Measurements from ENCODE around the gene HELZ.
"Not testable (repeated sequence)": the region's sequence is repeated elsewhere in the genome, so short reads cannot be mapped to it uniquely, and the experiment has no call there.

Gene HELZ

DNA sequence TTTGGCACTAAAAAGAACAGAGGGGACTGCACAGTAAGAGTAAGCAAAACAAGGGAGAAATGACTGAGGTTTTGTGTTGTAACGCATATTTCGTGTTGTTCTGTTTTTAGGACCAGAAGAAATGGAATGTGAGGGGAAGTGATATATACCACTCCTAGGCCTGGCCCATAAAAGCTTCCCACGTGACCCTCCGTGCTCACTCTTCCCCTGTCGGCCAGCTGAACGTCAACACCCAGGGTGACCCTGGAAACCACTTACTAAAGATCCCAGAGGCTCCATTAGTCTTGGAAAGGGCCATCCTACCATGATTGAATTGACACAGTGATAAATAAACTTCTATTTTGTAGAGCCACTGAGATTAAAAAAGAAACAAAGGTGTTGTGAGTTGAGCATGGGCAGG lies 79.8 kb downstream of the HELZ start:
- Mint-ChIP-seq H3K9me3 (no peaks in the 10 kb centered on the region), H3K4me1 (ENCODE audit: low read depth) (no peaks in the 10 kb centered on the region), H3K4me3 (no peak overlapping the region), H3K27ac (no peak overlapping the region), H3K27me3 (ENCODE audit: low read depth) (no peaks in the 10 kb centered on the region), H3K36me3 (ENCODE audit: low read depth) (peaks cover 26% of the 10 kb centered on the region)

DNA sequence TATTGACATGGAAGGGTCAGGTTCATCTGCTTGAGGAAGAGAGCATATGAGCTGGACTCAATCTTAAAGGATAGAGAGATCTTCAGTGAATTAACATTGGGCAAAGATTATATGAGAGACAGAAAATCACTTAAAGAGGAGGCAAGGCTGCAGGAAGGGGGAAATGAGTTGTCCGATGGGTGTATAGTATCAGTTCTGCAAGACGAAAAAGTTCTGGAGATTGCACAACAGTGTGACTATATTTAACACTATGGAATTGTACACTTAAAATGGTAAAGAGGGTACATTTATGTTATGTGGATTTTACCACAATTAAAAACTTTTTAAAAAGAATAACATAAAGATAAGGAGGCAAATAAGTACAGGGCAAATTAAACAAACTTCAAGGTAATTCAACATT lies 80.7 kb downstream of the HELZ start:
- H3K9me3 Mint-ChIP-seq, result no peaks in the 10 kb centered on the region
- H3K4me1 Mint-ChIP-seq (ENCODE audit: low read depth), result no peaks in the 10 kb centered on the region
- no peak overlapping the region for H3K4me3 Mint-ChIP-seq
- no peaks in the 10 kb centered on the region for H3K27me3 Mint-ChIP-seq (ENCODE audit: low read depth)
- H3K36me3 Mint-ChIP-seq (ENCODE audit: low read depth), result peaks cover 24% of the 10 kb centered on the region
- H3K27ac Mint-ChIP-seq, result no peak overlapping the region

DNA sequence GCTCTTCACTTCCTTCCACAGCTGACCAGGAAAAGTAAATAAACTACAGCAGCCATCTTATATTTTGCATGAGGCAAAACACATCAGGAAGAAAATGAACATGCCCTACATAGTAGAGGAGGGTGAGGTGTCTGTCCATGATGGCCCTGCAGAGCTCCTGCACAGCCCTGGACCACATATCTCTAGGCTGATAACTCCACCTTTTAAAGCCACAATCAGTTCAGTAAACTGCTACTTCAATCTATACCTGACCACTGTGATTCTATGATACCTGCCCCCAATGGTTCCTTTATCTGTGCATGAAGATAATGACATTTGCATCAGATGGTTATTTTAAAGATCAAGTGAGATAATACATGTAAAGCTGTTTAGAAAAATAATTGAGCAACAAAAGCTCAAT lies 82.2 kb downstream of the HELZ start:
- Mint-ChIP-seq H3K9me3 (no peaks in the 10 kb centered on the region), H3K4me1 (ENCODE audit: low read depth) (peaks cover 8% of the 10 kb centered on the region), H3K27ac (no peak overlapping the region), H3K27me3 (ENCODE audit: low read depth) (no peaks in the 10 kb centered on the region), H3K36me3 (ENCODE audit: low read depth) (peaks cover 30% of the 10 kb centered on the region), H3K4me3 (no peak overlapping the region)

DNA sequence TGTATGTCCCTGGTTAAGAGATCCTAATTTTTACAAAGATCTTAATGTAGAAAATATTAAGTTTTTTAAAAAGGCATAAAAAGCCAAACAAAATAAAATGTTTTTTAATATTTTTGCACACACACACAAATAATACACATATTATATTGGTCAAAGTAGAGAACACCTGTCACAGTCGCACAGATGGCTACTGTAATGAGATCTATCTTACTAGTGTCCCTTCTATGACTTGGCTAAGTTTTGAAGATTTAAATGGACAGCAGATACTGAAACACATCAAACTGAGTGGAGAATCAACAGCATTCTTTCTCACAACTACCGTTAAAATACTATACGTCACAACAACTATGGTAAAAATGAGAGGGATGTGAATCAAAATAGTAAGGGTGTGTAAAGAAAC lies 83.4 kb downstream of the HELZ start:
- Mint-ChIP-seq H3K9me3 (peaks cover 5% of the 10 kb centered on the region), H3K4me1 (ENCODE audit: low read depth) (peaks cover 14% of the 10 kb centered on the region), H3K27me3 (ENCODE audit: low read depth) (no peaks in the 10 kb centered on the region), H3K36me3 (ENCODE audit: low read depth) (peaks cover 36% of the 10 kb centered on the region), H3K4me3 (no peak overlapping the region), H3K27ac (no peak overlapping the region)

DNA sequence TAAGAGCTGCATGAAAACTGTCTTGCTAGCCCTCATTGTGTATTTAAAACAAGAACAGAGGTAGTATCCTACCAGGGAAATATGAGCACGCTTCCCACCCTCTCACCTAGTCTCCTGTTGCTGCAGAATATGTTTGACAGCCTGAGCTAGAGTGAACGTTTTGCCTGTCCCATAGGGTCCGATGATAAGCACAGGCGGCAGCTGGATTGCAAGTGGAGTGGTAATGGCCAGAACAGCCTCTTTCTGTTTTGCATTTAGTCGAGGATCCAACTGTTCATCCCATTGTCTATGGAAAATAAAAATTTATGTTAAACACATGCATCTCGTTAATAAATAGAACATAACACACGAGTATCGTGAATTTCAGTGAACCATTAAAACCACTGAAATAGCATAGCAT lies 84.2 kb downstream of the HELZ start:
- Mint-ChIP-seq H3K9me3 (peaks cover 8% of the 10 kb centered on the region), H3K4me3 (no peak overlapping the region), H3K27ac (no peak overlapping the region), H3K27me3 (ENCODE audit: low read depth) (no peaks in the 10 kb centered on the region), H3K4me1 (ENCODE audit: low read depth) (peaks cover 18% of the 10 kb centered on the region), H3K36me3 (ENCODE audit: low read depth) (peaks cover 40% of the 10 kb centered on the region)

DNA sequence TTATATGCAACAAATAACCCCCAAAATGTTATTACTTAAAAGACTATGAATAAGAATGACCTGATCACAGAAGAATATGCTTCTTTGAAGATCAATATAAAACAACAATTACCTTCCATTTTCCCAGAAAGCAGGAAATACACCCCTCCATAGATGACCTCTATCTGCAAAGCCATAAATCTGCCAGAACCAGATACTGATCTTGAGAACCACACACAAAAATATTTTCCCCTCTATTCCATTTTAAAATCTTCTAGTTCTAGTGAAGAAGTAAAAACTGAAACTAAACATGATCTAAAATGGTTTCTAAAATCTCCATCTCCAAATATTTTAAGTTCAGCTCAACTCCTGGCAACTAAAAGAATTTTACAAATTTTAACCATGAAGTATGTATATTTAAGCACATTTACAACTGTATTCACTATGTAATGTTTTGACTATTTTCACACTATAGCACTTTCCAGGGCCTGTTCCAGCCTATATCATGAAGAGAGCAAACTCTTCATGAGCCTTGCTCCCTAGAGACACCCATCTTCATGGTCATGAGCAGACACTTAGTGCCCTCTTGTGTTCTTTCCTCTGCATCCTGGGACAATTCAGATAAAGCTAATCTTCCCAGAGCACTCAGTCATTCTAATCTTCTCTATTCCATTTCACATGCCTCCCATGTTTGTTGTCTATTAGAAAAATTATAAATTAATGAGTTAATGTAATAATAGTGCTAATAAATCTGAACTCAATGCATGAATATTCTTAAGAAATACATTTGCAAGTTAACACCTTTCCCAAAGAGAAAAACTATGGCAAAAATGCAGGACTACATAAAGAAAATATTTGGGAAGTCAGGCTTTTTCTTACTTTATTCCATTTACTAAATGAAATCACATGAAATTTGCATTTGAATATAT lies 87.0 kb downstream of the HELZ start:
- Mint-ChIP-seq H3K4me3 (no peak overlapping the region), H3K36me3 (ENCODE audit: low read depth) (peaks cover 32% of the 10 kb centered on the region), H3K4me1 (ENCODE audit: low read depth) (peaks cover 19% of the 10 kb centered on the region), H3K9me3 (peaks cover 8% of the 10 kb centered on the region), H3K27me3 (ENCODE audit: low read depth) (no peaks in the 10 kb centered on the region), H3K27ac (peak overlapping the region; percentile 1)

DNA sequence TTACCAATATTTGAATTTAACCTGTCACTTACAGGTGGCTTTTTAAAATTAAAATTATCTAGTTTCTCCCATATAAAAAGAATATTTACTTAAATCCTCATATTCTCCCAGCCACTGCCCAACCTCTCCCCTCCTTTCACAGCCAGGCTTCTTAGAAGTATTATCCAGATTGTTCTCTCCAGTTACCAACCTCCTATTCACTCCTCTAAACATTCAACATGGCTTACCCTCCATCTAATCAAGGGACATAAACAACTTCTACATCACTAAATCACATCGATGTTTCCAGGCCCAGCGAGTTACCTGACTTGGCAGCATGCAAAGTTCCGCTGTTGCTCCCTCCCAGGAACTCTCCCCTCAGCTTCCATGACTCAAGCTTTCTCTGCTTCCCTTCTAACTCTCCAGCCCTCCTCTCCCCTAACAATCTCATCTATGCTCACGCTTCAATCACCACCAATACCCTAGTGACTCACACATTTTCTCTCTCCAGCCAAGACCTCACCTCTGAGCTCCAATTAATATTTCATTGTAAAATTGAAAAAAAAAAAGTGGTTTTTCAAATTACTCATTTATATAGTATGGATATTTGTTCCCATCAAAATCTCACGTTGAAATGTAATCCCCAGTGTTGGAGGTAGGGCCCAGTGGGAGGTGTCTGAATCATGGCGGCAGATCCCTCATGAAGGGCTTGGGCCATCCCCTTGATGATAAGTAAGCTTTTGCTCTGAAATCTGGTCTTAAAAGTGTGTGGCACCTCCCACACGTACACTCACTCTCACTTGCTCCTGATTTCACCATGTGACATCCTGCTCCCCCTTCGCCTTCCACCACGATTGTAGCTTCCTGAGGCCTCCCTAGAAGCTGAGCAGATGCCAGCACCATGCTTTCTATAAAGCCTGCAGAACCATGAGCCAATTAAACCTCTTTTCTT lies 88.5 kb downstream of the HELZ start:
- H3K9me3 Mint-ChIP-seq, result peaks cover 8% of the 10 kb centered on the region
- peaks cover 26% of the 10 kb centered on the region for H3K4me1 Mint-ChIP-seq (ENCODE audit: low read depth)
- H3K27me3 Mint-ChIP-seq (ENCODE audit: low read depth), result no peaks in the 10 kb centered on the region
- H3K27ac Mint-ChIP-seq, result no peak overlapping the region
- peaks cover 38% of the 10 kb centered on the region for H3K36me3 Mint-ChIP-seq (ENCODE audit: low read depth)
- H3K4me3 Mint-ChIP-seq, result no peak overlapping the region

DNA sequence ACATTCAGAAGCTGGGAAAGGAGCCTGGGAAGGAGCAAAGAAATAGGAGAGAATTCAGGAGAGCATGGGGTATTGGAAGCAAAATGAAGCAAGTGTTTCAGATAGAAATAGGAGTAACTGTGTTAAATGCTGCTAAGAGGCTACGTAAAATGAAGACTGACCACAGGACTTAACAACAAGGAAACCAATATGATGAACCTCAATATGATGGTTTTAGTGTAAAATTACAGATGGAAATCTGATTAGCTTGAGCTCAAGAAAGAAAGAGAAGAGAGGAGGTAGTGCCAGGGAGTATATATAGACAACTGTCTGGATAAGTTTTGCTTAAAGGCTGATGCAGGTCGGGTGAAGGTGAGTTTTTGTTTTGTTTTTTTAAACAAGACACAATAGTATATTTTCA lies 92.2 kb downstream of the HELZ start:
- peaks cover 8% of the 10 kb centered on the region for H3K9me3 Mint-ChIP-seq
- no peak overlapping the region for H3K4me3 Mint-ChIP-seq
- H3K36me3 Mint-ChIP-seq (ENCODE audit: low read depth), result peaks cover 39% of the 10 kb centered on the region
- H3K27me3 Mint-ChIP-seq (ENCODE audit: low read depth), result no peaks in the 10 kb centered on the region
- no peak overlapping the region for H3K27ac Mint-ChIP-seq
- H3K4me1 Mint-ChIP-seq (ENCODE audit: low read depth), result peaks cover 19% of the 10 kb centered on the region

DNA sequence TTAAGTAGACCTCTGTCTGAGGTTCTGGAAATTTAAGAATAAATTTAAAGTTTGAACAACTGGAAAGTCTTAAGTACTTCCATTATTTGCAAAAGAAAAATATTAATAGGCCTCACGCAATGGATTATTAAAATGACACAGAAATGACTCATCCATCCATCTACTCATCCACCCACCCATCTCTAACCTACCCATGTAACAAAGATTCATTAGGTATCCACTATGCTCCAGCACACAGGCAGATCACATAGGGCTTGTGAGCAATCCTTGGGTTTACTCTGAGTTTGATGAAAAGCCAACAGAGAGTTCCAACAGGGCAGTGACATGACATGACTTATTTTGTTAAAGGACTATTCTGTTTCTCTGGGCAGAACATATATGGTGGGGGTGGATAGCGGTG lies 93.3 kb downstream of the HELZ start:
- Mint-ChIP-seq H3K36me3 (ENCODE audit: low read depth) (peaks cover 31% of the 10 kb centered on the region), H3K27me3 (ENCODE audit: low read depth) (no peaks in the 10 kb centered on the region), H3K27ac (no peak overlapping the region), H3K9me3 (peaks cover 5% of the 10 kb centered on the region), H3K4me3 (no peak overlapping the region), H3K4me1 (ENCODE audit: low read depth) (peaks cover 13% of the 10 kb centered on the region)

DNA sequence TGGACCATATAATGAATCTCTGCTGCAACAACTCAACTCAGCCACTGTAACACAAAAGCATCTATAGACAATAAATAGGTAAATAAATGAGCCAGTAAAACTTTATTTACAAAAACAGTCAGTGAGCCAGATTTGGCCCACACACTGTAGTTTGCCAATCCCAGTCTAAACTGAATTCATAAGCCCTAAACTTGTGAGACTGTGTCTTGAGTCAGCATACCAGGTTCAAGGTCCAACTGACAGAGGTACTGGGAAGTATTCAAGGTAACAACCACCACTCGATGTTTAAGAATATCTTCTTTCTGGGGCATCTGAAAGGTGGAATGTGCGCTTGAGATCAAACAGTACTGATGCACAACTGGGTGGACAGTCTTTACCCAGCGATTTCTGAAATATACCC lies 94.2 kb downstream of the HELZ start:
- H3K36me3 Mint-ChIP-seq (ENCODE audit: low read depth), result peaks cover 28% of the 10 kb centered on the region
- peaks cover 8% of the 10 kb centered on the region for H3K4me1 Mint-ChIP-seq (ENCODE audit: low read depth)
- H3K27me3 Mint-ChIP-seq (ENCODE audit: low read depth), result no peaks in the 10 kb centered on the region
- H3K27ac Mint-ChIP-seq, result no peak overlapping the region
- no peak overlapping the region for H3K4me3 Mint-ChIP-seq
- H3K9me3 Mint-ChIP-seq, result no peaks in the 10 kb centered on the region

DNA sequence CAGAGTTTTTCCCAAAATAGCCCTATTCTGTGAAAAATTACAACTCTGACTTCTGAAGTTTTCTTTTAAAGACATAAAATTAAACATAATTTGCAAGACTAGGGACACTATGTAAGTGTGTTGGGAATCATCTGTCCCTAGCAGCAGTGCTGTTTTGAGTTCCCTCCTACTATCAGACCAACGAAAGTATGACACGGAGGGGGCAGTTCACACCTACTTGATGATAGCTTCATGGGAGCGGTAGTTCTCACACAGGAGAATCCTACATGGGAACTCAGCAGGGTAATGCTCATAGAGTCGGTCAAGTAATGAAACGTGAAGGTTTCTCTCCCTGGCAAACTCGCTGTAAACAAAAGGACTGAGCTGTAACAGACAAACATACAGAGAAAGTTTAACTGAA lies 96.6 kb downstream of the HELZ start:
- no peak overlapping the region for H3K27ac Mint-ChIP-seq
- no peak overlapping the region for H3K4me3 Mint-ChIP-seq
- H3K9me3 Mint-ChIP-seq, result no peaks in the 10 kb centered on the region
- H3K36me3 Mint-ChIP-seq (ENCODE audit: low read depth), result peaks cover 41% of the 10 kb centered on the region
- H3K27me3 Mint-ChIP-seq (ENCODE audit: low read depth), result no peaks in the 10 kb centered on the region
- peaks cover 8% of the 10 kb centered on the region for H3K4me1 Mint-ChIP-seq (ENCODE audit: low read depth)

DNA sequence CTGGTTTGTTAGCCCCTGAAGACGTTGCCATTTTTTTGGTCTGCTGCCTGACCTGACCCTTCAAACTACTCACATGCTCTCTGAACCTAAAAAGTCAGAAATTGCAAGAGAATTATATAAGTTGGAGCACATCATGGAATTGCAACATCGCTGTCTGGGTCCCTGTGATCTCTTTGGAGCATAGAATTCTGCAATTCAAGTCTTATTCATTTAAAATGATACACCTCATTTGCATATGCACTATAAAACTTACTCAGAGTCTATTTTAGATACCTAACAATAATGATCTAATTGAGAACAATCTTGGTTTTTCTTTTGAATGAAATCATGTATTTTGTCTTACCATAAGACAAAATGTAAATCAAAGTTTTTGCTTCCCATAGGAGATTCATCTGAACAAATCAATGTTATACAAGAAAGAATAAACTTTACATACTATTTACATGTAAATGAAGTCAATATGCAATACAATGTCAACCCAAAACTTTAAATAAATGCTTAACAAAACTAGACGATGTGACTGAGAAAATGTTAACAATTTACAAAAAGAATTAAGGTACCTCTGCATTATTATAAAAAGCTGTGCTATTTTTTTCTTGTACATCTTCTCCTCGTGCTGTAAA lies 99.7 kb downstream of the HELZ start:
- Mint-ChIP-seq H3K36me3 (ENCODE audit: low read depth) (peaks cover 44% of the 10 kb centered on the region), H3K4me1 (ENCODE audit: low read depth) (peaks cover 4% of the 10 kb centered on the region), H3K27ac (no peak overlapping the region)

DNA sequence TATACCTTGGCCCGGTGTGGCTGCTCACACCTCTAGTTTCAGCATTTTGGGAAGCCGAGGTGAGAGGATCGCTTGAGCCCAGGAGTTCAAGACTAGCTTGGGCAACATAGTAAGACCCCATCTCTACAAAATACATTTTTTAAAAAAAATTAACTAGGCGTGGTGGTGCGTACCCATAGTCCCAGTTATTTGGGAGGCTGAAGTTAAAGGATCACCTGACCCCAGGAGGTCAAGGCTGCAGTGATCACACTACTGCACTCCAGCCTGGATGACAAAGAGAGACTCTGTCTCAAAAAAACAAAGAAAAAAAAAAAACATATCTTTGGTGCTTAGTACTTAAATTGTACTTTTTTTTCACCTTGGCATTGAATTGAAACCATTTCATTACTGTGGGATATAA lies 101.7 kb downstream of the HELZ start:
- H3K9me3 Mint-ChIP-seq, result peaks cover 4% of the 10 kb centered on the region
- no peaks in the 10 kb centered on the region for H3K27me3 Mint-ChIP-seq (ENCODE audit: low read depth)
- H3K27ac Mint-ChIP-seq, result no peak overlapping the region
- H3K4me3 Mint-ChIP-seq, result no peak overlapping the region
- peaks cover 52% of the 10 kb centered on the region for H3K36me3 Mint-ChIP-seq (ENCODE audit: low read depth)
- H3K4me1 Mint-ChIP-seq (ENCODE audit: low read depth), result peaks cover 23% of the 10 kb centered on the region

More for the DNA sequence above, 99.7 kb downstream of the HELZ start:
- peaks cover 4% of the 10 kb centered on the region for H3K9me3 Mint-ChIP-seq
- no peaks in the 10 kb centered on the region for H3K27me3 Mint-ChIP-seq (ENCODE audit: low read depth)
- H3K4me3 Mint-ChIP-seq, result no peak overlapping the region

DNA sequence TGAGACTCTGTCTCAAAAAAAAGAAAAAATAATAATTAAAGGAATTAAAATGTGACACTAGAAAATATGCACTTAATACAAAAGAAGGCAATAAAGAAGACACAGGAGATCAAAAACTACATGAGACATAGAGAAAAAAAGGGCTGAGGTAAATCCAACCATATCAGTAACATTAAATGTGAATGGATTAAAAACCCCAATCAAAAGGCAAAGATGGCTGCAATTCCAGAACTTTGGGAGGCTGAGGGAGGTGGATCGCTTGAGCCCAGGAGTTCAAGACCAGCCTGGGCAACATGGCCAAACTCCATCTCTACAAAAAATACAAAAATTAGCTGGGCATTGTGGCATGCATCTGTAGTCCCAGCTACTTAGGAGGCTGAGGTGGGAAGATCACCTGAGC lies 103.0 kb downstream of the HELZ start:
- not testable (repeated sequence) for H3K4me3 Mint-ChIP-seq; H3K9me3 Mint-ChIP-seq; H3K27me3 Mint-ChIP-seq (ENCODE audit: low read depth); H3K27ac Mint-ChIP-seq
- Mint-ChIP-seq H3K4me1 (ENCODE audit: low read depth) (peaks cover 28% of the 10 kb centered on the region), H3K36me3 (ENCODE audit: low read depth) (peaks cover 54% of the 10 kb centered on the region)
